Liver (tissue), 9 donors: Measurements from ENCODE around the gene FIS1. TPM values are rescaled to one million over a fixed set of nuclear protein-coding genes. Genes with fewer than 3 reads are reported as not detected.

Experiments
- DNase-seq: peaks from one replicate; pipeline ENCODE4 v3.0.0-alpha.2; 2017; ENCODE audit warnings: low spot score
- H3K27ac ChIP-seq, 2 donors: one replicate each; pipeline ENCODE4 v1.7.0; 2013; ENCODE audit warnings: inconsistent platforms in 2 of 2, low read length in 2 of 2, control low read depth in 1 of 2, low read depth in 1 of 2, mild to moderate bottlenecking in 1 of 2
- H3K27me3 ChIP-seq, 4 donors: one replicate each; pipeline versions ENCODE4 v1.6.1 to v1.7.0; 2013; ENCODE audit warnings: low read length in 3 of 4, inconsistent platforms in 1 of 4, mild to moderate bottlenecking in 1 of 4, moderate library complexity in 1 of 4; ENCODE audit not compliant: control insufficient read depth in 4 of 4, insufficient read depth in 4 of 4
- H3K36me3 ChIP-seq, 4 donors: one replicate each; pipeline versions ENCODE4 v1.6.1 to v1.7.0; 2013; ENCODE audit warnings: low read length in 3 of 4, mild to moderate bottlenecking in 3 of 4, low read depth in 1 of 4, moderate library complexity in 1 of 4; ENCODE audit not compliant: control insufficient read depth in 4 of 4, insufficient read depth in 3 of 4
- H3K4me1 ChIP-seq, 4 donors: one replicate each; pipeline versions ENCODE4 v1.6.1 to v1.7.0; 2013; ENCODE audit warnings: low read length in 3 of 4, mild to moderate bottlenecking in 3 of 4, moderate library complexity in 1 of 4; ENCODE audit not compliant: control insufficient read depth in 4 of 4, insufficient read depth in 4 of 4
- H3K4me3 ChIP-seq, 3 donors: one replicate each; pipeline versions ENCODE4 v1.6.1 to v1.7.0; 2013; ENCODE audit warnings: low read length in 3 of 3, control low read depth in 1 of 3, low read depth in 1 of 3, mild to moderate bottlenecking in 1 of 3
- H3K9ac ChIP-seq, 2 donors: one replicate each; pipeline ENCODE4 v1.7.0; 2013; ENCODE audit warnings: low read length in 2 of 2, mild to moderate bottlenecking in 2 of 2, moderate library complexity in 2 of 2, control low read depth in 1 of 2, low read depth in 1 of 2
- H3K9me3 ChIP-seq, 4 donors: one replicate each; pipeline versions ENCODE4 v1.6.1 to v1.7.0; 2013; ENCODE audit warnings: low read length in 3 of 4; ENCODE audit not compliant: control insufficient read depth in 4 of 4
- ATF3 ChIP-seq: IDR thresholded peaks from 2 replicates; pipeline ENCODE4 v1.6.1; 2016; ENCODE audit warnings: antibody characterized with exemption
- CTCF ChIP-seq: fragments of 150-350 bp; IDR thresholded peaks from 2 replicates; pipeline ENCODE4 v1.5.1; 2017; ENCODE audit warnings: improper control_type of control experiment, low read depth, low read length; ENCODE audit not compliant: missing input control
- FOXA1 ChIP-seq: IDR thresholded peaks from 2 replicates; pipeline ENCODE4 v1.6.1; 2016; ENCODE audit warnings: antibody characterized with exemption
- FOXA2 ChIP-seq: IDR thresholded peaks from 2 replicates; pipeline ENCODE4 v1.6.1; 2016; ENCODE audit warnings: antibody characterized with exemption
- GABPA ChIP-seq, 2 donors: IDR thresholded peaks in 1 of 2; conservative IDR thresholded peaks in 1 of 2; 2 replicates each; pipeline ENCODE4 v1.6.1; 2016; ENCODE audit warnings: antibody characterized with exemption in 2 of 2, mild to moderate bottlenecking in 1 of 2, moderate library complexity in 1 of 2
- HNF4A ChIP-seq, 2 donors: conservative IDR thresholded peaks; 2 replicates each; pipeline ENCODE4 v1.6.1; 2016; ENCODE audit warnings: antibody characterized with exemption in 2 of 2, mild to moderate bottlenecking in 2 of 2
- HNF4G ChIP-seq: IDR thresholded peaks from 2 replicates; pipeline ENCODE4 v1.6.1; 2016; ENCODE audit warnings: antibody characterized with exemption
- JUND ChIP-seq, 2 donors: IDR thresholded peaks; 2 replicates each; pipeline ENCODE4 v1.6.1; 2016; ENCODE audit warnings: antibody characterized with exemption in 2 of 2
- MAX ChIP-seq: IDR thresholded peaks from 2 replicates; pipeline ENCODE4 v1.6.1; 2016; ENCODE audit warnings: antibody characterized with exemption
- NR2F2 ChIP-seq: IDR thresholded peaks from 2 replicates; pipeline ENCODE4 v1.6.1; 2016; ENCODE audit warnings: antibody characterized with exemption
- RAD21 ChIP-seq, 2 donors: IDR thresholded peaks; 2 replicates each; pipeline ENCODE4 v1.6.1; 2016; ENCODE audit warnings: antibody characterized with exemption in 2 of 2, mild to moderate bottlenecking in 2 of 2
- RXRA ChIP-seq, 2 donors: IDR thresholded peaks; 2 replicates each; pipeline ENCODE4 v1.6.1; 2017 to 2018; ENCODE audit warnings: antibody characterized with exemption in 2 of 2, mild to moderate bottlenecking in 1 of 2
- SP1 ChIP-seq: IDR thresholded peaks from 2 replicates; pipeline ENCODE4 v1.6.1; 2018; ENCODE audit warnings: antibody characterized with exemption, mild to moderate bottlenecking
- TAF1 ChIP-seq: conservative IDR thresholded peaks from 2 replicates; pipeline ENCODE4 v1.6.1; 2016; ENCODE audit warnings: antibody characterized with exemption, mild to moderate bottlenecking
- YY1 ChIP-seq: IDR thresholded peaks from 2 replicates; pipeline ENCODE4 v1.6.1; 2016; ENCODE audit warnings: antibody characterized with exemption, mild to moderate bottlenecking
- WGBS: extraction: QIAGEN DNeasy Blood & Tissue Kit; methylation state at CpG from one replicate; pipeline ENCODE4 v1.1.7; 2013; 5-methylcytosine and 5-hydroxymethylcytosine counted together
- polyA plus RNA-seq, 2 donors: library from polyadenylated mRNA; stranded (reverse) in 1 of 2; unstranded in 1 of 2; fragments of 200-250 nt in 1 of 2; fragments of >200 nt in 1 of 2; fragmentation: Nextera tagmentation in 1 of 2; extraction: Ambion mirVana in 1 of 2; gene quantifications; one replicate each; pipeline versions ENCODE4 v1.2.1 to v1.2.3, GENCODE V29; 2013 to 2015
- total RNA-seq, 2 donors: library from RNA; depleted of rRNA; stranded (reverse); fragments of >200 nt; gene quantifications; one replicate each; pipeline ENCODE4 v1.2.3, GENCODE V29; 2014
- TF ChIP-seq, protein P1 (sequence below): IDR thresholded peaks from 2 replicates; pipeline ENCODE4 v1.6.1; 2016; ENCODE audit warnings: antibody characterized with exemption
- donor health status: healthy.
- donor health status: healthy.
- donor health status: healthy.
- donor health status: healthy.
- donor health status: healthy.

FIS1 gene
- total and polyA plus RNA-seq, 4 donors = 112 to 192 (median 155) TPM

GRCh38 chr7:101226721-101227120 is 18.2 kb downstream of the FIS1 start (continued):
- TF ChIP-seq TAF1 (no peak), SP1 (no peak), NR2F2 (no peak), FOXA2 (no peak), RXRA (IDR thresholded peaks at IDR 0.05) (no peak), HNF4G (no peak), MAX (no peak)
- TF ChIP-seq, protein P1, sequence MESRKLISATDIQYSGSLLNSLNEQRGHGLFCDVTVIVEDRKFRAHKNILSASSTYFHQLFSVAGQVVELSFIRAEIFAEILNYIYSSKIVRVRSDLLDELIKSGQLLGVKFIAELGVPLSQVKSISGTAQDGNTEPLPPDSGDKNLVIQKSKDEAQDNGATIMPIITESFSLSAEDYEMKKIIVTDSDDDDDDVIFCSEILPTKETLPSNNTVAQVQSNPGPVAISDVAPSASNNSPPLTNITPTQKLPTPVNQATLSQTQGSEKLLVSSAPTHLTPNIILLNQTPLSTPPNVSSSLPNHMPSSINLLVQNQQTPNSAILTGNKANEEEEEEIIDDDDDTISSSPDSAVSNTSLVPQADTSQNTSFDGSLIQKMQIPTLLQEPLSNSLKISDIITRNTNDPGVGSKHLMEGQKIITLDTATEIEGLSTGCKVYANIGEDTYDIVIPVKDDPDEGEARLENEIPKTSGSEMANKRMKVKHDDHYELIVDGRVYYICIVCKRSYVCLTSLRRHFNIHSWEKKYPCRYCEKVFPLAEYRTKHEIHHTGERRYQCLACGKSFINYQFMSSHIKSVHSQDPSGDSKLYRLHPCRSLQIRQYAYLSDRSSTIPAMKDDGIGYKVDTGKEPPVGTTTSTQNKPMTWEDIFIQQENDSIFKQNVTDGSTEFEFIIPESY = no peak

- Histone ChIP-seq H3K4me1 (peaks cover 7 to 21% (median 10%) of the 10 kb centered on the region in 4 donors), H3K4me3 (no peak overlapping the region), H3K27ac (no peak overlapping the region), H3K9me3 (no peaks in the 10 kb centered on the region), H3K27me3 (no peaks in the 10 kb centered on the region), H3K36me3 (peaks cover 19 to 35% (median 24%) of the 10 kb centered on the region in 4 donors), H3K9ac (no peak overlapping the region)
- WGBS = 98% methylated on average over 6 of the region's 6 CpGs
- TF ChIP-seq YY1 (no peak), ATF3 (no peak), TAF1 (no peak)
- TF ChIP-seq, protein P1 = no peak
- DNase-seq = no peak
Observed at GRCh38 chr7:101225650-101226049, 19.2 kb downstream of the FIS1 start.

DNA sequence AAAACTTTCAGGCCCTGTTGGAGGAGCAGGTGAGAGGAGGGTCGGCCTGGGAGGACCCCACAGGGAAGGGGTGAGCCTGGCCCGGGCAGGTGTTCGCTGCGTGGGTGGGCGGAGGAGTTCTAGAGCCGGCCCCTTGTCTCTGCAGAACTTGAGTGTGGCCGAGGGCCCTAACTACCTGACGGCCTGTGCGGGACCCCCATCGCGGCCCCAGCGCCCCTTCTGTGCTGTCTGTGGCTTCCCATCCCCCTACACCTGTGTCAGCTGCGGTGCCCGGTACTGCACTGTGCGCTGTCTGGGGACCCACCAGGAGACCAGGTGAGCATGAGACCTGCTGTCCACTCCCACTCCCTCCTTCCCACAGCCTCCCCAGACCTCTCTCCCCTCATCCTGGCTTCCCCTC is 21.4 kb downstream of the FIS1 start:
- TF ChIP-seq FOXA2 (no peak), FOXA1 (no peak), MAX (no peak), TAF1 (no peak), RAD21 (IDR thresholded peaks at IDR 0.05) (no peak), ATF3 (no peak), YY1 (no peak), HNF4A (conservative IDR thresholded peaks at IDR 0.05) (no peak), SP1 (no peak), GABPA (IDR thresholded peaks at IDR 0.05 in 1 of 2, conservative IDR thresholded peaks at IDR 0.05 in 1 of 2) (no peak), JUND (IDR thresholded peaks at IDR 0.05) (no peak), CTCF (no peak)
- TF ChIP-seq, protein P1 = no peak
- H3K36me3 ChIP-seq = peaks cover 19 to 35% (median 24%) of the 10 kb centered on the region in 4 donors

More for the DNA sequence above, 21.4 kb downstream of the FIS1 start:
- 97% methylated on average over 15 of the region's 15 CpGs for WGBS
- DNase-seq = no peak
- no peak overlapping the region for H3K4me3 ChIP-seq
- H3K27me3 ChIP-seq = no peaks in the 10 kb centered on the region
- H3K4me1 ChIP-seq = peaks cover 14 to 25% (median 21%) of the 10 kb centered on the region in 4 donors
- H3K27ac ChIP-seq = no peak overlapping the region
- no peaks in the 10 kb centered on the region for H3K9me3 ChIP-seq
- no peak overlapping the region for H3K9ac ChIP-seq
